K562 (cell line): ENCODE data around the gene METTL25B. TPM values are rescaled to one million over a fixed set of nuclear protein-coding genes. Genes with fewer than 3 reads are reported as not detected.
A peak's percentile ranks its signal among the peaks of the same experiment; 100 is the strongest.

ENCODE experiments used
- CSDE1 ChIP-seq, 2 experiments: fragments of 450-650 bp; IDR thresholded peaks; 2 replicates each; pipeline ENCODE4 v1.6.1; 2016; ENCODE audit warnings: mild to moderate bottlenecking in 1 of 2
- ETV1 ChIP-seq: fragments of 450-650 bp; conservative IDR thresholded peaks from 2 replicates; pipeline ENCODE4 v1.6.1; 2016; ENCODE audit warnings: missing genetic modification characterization, control low read depth, low read depth, missing compliant biosample characterization
- FOXA3 ChIP-seq, 2 experiments: fragments of 450-650 bp in 1 of 2; sonication (generic) in 1 of 2; formaldehyde crosslinking; IDR thresholded peaks in 1 of 2; conservative IDR thresholded peaks in 1 of 2; 2 replicates each; pipeline versions ENCODE4 v1.4.0 to v1.8.0; 2020 to 2022; ENCODE audit warnings: mild to moderate bottlenecking in 2 of 2, missing genetic modification reagents in 1 of 2
- MEF2A ChIP-seq: IDR thresholded peaks from 2 replicates; pipeline ENCODE4 v1.6.1; 2011; ENCODE audit warnings: low read depth, mild to moderate bottlenecking, low read length, moderate library complexity; ENCODE audit not compliant: control insufficient read depth
- MXI1 ChIP-seq: IDR thresholded peaks from 2 replicates; pipeline ENCODE4 v1.6.1; 2011; ENCODE audit warnings: low read depth, mild to moderate bottlenecking, improper control_type of control experiment, low read length
- PHTF2 ChIP-seq: fragments of 250-450 bp; sonication (Bioruptor Pico); IDR thresholded peaks from 2 replicates; pipeline ENCODE4 v1.5.0; 2021; ENCODE audit warnings: mild to moderate bottlenecking
- RBBP5 ChIP-seq: fragments of 200-600 bp; sonication (generic); IDR thresholded peaks from 2 replicates; pipeline ENCODE4 v1.6.1; 2012; ENCODE audit warnings: borderline replicate concordance, mild to moderate bottlenecking, low read length, control low read depth, inconsistent platforms; ENCODE audit not compliant: insufficient read depth, poor library complexity, severe bottlenecking
- RBM22 ChIP-seq: fragments of 200-400 bp; formaldehyde crosslinking; IDR thresholded peaks from 2 replicates; pipeline ENCODE4 v1.6.1; 2018; ENCODE audit warnings: low read length, low read depth; ENCODE audit not compliant: poor library complexity, severe bottlenecking
- SUPT5H ChIP-seq: fragments of 450-650 bp; IDR thresholded peaks from 2 replicates; pipeline ENCODE4 v1.6.1; 2016
- ZNF263 ChIP-seq: sonication (generic); formaldehyde crosslinking; IDR thresholded peaks from 2 replicates; pipeline ENCODE4 v1.8.0; 2022; ENCODE audit warnings: mild to moderate bottlenecking, missing genetic modification reagents, borderline replicate concordance
- ZNF3 ChIP-seq: fragments of 250-450 bp; sonication (Bioruptor Pico); IDR thresholded peaks from 2 replicates; pipeline ENCODE4 v1.5.0; 2021; ENCODE audit warnings: mild to moderate bottlenecking, moderate library complexity
- ZNF431 ChIP-seq: sonication (generic); formaldehyde crosslinking; IDR thresholded peaks from 2 replicates; pipeline ENCODE4 v1.8.0; 2022; ENCODE audit warnings: mild to moderate bottlenecking, missing genetic modification reagents
- polyA plus RNA-seq, 8 experiments: library from polyadenylated mRNA; depleted of rRNA in 4 of 8; stranded (reverse) in 5 of 8; unstranded in 3 of 8; fragments of >200 nt; fragmentation: Nextera tagmentation in 2 of 8; fragmentation: Illumina TruSeq in 1 of 8; extraction: Ambion mirVana in 2 of 8; extraction: Trizol in 1 of 8; gene quantifications; 2 replicates each; pipeline versions ENCODE4 v1.2.1 to v1.2.3, GENCODE V29; 2011 to 2014; ENCODE audit warnings: inconsistent platforms in 1 of 8, missing spikeins in 1 of 8
- total RNA-seq, 7 experiments: library from RNA; depleted of rRNA in 6 of 7; stranded (reverse); fragments of >200 nt in 6 of 7; fragmentation: Illumina TruSeq in 2 of 7; extraction: Trizol in 2 of 7; gene quantifications; 2 replicates each; pipeline versions ENCODE4 v1.2.1 to v1.2.3, GENCODE V29; 2011 to 2021; ENCODE audit warnings: low replicate concordance in 1 of 7
- TF ChIP-seq, protein P1 (sequence below): fragments of 450-650 bp; formaldehyde crosslinking; IDR thresholded peaks from 2 replicates; pipeline ENCODE4 v1.4.0; 2022; ENCODE audit warnings: missing genetic modification characterization
- TF ChIP-seq, protein P2 (sequence below): fragments of 200-800 bp; sonication (Bioruptor generic); IDR thresholded peaks from 2 replicates; pipeline ENCODE4 v1.6.1; 2017; ENCODE audit warnings: missing genetic modification characterization, missing compliant biosample characterization
- TF ChIP-seq, protein P3 (sequence below): IDR thresholded peaks from 3 replicates; pipeline ENCODE4 v1.6.1; 2011; ENCODE audit warnings: borderline replicate concordance, mild to moderate bottlenecking; ENCODE audit not compliant: insufficient read length, insufficient read depth
- TF ChIP-seq, protein P4 (sequence below): fragments of 250-450 bp; sonication (Bioruptor Pico); IDR thresholded peaks from 2 replicates; pipeline ENCODE4 v1.9.0; 2021; ENCODE audit warnings: mild to moderate bottlenecking
- TF ChIP-seq, protein P5 (sequence below): sonication (generic); formaldehyde crosslinking; IDR thresholded peaks from 2 replicates; pipeline ENCODE4 v1.8.0; 2022; ENCODE audit warnings: mild to moderate bottlenecking, missing genetic modification reagents
- TF ChIP-seq, protein P6 (sequence below): sonication (generic); formaldehyde crosslinking; IDR thresholded peaks from 2 replicates; pipeline ENCODE4 v1.4.0; 2020; ENCODE audit warnings: mild to moderate bottlenecking, missing genetic modification reagents
- TF ChIP-seq, protein P7 (sequence below): sonication (generic); formaldehyde crosslinking; IDR thresholded peaks from 2 replicates; pipeline ENCODE4 v1.9.0; 2022; ENCODE audit warnings: mild to moderate bottlenecking, missing genetic modification reagents

METTL25B gene
- total and polyA plus RNA-seq, 9 of the 15 experiments (the other 6 are each of a cell fraction or from before 2014, with no cell fraction given): 7.7 to 48.3 (median 33.1) TPM

DNA sequence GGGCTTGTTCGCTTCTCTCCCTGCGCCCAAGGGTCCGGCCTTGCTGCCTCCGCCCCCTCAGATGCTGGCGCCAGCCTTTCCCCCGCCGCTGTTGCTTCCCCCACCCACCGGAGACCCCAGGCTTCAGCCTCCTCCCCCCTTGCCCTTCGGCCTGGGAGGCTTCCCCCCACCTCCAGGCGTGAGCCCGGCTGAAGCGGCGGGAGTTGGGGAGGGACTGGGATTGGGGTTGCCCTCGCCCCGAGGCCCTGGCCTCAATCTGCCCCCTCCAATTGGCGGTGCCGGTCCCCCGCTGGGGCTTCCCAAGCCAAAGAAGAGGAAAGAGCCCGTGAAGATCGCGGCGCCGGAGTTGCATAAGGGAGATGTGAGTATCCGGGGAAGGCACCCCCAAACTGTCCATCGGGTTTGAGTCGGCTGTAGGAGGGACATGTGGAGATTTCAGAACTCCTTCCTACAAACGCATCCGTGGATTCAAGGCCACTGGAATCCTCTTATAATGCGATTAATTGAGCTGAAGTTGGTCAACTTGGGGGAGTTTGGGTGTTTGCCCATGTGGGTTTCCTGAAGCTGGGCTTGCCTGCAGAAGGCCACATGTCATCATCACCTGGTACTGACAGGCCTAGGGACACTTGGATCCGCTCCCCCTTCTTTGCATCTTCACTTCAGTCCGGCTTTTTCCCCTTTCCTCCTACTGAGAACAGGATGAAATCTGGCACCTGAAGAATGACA, 39.8 kb downstream of the METTL25B start (continued):
- TF ChIP-seq, protein P1, sequence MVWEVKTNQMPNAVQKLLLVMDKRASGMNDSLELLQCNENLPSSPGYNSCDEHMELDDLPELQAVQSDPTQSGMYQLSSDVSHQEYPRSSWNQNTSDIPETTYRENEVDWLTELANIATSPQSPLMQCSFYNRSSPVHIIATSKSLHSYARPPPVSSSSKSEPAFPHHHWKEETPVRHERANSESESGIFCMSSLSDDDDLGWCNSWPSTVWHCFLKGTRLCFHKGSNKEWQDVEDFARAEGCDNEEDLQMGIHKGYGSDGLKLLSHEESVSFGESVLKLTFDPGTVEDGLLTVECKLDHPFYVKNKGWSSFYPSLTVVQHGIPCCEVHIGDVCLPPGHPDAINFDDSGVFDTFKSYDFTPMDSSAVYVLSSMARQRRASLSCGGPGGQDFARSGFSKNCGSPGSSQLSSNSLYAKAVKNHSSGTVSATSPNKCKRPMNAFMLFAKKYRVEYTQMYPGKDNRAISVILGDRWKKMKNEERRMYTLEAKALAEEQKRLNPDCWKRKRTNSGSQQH (CRISPR knock-in tag): no peak
- TF ChIP-seq, protein P2, sequence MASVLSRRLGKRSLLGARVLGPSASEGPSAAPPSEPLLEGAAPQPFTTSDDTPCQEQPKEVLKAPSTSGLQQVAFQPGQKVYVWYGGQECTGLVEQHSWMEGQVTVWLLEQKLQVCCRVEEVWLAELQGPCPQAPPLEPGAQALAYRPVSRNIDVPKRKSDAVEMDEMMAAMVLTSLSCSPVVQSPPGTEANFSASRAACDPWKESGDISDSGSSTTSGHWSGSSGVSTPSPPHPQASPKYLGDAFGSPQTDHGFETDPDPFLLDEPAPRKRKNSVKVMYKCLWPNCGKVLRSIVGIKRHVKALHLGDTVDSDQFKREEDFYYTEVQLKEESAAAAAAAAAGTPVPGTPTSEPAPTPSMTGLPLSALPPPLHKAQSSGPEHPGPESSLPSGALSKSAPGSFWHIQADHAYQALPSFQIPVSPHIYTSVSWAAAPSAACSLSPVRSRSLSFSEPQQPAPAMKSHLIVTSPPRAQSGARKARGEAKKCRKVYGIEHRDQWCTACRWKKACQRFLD (CRISPR knock-in tag): 0 out of 2 replicates have a peak, but pooled peaks have one; percentile 38
- TF ChIP-seq CSDE1 (IDR thresholded peaks at IDR 0.05) (no peak), ETV1 (no peak), MXI1 (peak; percentile 31), RBBP5 (peak; percentile 35), ZNF431 (CRISPR knock-in tag) (0 out of 2 replicates have a peak, but pooled peaks have one; percentile 7), ZNF263 (CRISPR knock-in tag) (peak; percentile 9), MEF2A (no peak), PHTF2 (CRISPR knock-in tag) (no peak), FOXA3 (CRISPR knock-in tag; conservative IDR thresholded peaks at IDR 0.05 in 1 of 2, IDR thresholded peaks at IDR 0.05 in 1 of 2) (peak in 1 of 2 experiments; percentile 44; a peak in 1 of 4 replicates), RBM22 (no peak), ZNF3 (CRISPR knock-in tag) (no peak), SUPT5H (0 out of 2 replicates have a peak, but pooled peaks have one; percentile 31)
- TF ChIP-seq, protein P3, sequence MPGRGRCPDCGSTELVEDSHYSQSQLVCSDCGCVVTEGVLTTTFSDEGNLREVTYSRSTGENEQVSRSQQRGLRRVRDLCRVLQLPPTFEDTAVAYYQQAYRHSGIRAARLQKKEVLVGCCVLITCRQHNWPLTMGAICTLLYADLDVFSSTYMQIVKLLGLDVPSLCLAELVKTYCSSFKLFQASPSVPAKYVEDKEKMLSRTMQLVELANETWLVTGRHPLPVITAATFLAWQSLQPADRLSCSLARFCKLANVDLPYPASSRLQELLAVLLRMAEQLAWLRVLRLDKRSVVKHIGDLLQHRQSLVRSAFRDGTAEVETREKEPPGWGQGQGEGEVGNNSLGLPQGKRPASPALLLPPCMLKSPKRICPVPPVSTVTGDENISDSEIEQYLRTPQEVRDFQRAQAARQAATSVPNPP: no peak
- TF ChIP-seq, protein P4, sequence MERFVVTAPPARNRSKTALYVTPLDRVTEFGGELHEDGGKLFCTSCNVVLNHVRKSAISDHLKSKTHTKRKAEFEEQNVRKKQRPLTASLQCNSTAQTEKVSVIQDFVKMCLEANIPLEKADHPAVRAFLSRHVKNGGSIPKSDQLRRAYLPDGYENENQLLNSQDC (CRISPR knock-in tag): no peak
- TF ChIP-seq, protein P5, sequence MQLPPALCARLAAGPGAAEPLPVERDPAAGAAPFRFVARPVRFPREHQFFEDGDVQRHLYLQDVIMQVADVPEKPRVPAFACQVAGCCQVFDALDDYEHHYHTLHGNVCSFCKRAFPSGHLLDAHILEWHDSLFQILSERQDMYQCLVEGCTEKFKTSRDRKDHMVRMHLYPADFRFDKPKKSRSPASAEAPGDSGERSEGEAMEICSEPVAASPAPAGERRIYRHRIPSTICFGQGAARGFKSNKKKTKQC (CRISPR knock-in tag): 0 out of 2 replicates have a peak, but pooled peaks have one; percentile 9
- TF ChIP-seq, protein P6, sequence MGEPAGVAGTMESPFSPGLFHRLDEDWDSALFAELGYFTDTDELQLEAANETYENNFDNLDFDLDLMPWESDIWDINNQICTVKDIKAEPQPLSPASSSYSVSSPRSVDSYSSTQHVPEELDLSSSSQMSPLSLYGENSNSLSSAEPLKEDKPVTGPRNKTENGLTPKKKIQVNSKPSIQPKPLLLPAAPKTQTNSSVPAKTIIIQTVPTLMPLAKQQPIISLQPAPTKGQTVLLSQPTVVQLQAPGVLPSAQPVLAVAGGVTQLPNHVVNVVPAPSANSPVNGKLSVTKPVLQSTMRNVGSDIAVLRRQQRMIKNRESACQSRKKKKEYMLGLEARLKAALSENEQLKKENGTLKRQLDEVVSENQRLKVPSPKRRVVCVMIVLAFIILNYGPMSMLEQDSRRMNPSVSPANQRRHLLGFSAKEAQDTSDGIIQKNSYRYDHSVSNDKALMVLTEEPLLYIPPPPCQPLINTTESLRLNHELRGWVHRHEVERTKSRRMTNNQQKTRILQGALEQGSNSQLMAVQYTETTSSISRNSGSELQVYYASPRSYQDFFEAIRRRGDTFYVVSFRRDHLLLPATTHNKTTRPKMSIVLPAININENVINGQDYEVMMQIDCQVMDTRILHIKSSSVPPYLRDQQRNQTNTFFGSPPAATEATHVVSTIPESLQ (CRISPR knock-in tag): no peak; the same call in 1 of the 2 replicates
- TF ChIP-seq, protein P7, sequence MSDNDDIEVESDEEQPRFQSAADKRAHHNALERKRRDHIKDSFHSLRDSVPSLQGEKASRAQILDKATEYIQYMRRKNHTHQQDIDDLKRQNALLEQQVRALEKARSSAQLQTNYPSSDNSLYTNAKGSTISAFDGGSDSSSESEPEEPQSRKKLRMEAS: peak; percentile 61; the same call in 1 of the 2 replicates
